Gastrocnemius medialis (tissue), 4 donors: ENCODE measurements around the gene CBFA2T2.

ENCODE experiments used
- POLR2A ChIP-seq, 2 donors: fragments of 450-650 bp; IDR thresholded peaks; one replicate each; pipeline ENCODE4 v1.6.1; 2017; ENCODE audit warnings: antibody characterized with exemption in 2 of 2, mild to moderate bottlenecking in 2 of 2, moderate library complexity in 2 of 2
- TF ChIP-seq, protein P1 (sequence below), 5 experiments: fragments of 450-650 bp in 3 of 5; fragments of 200-600 bp in 2 of 5; sonication (generic) in 2 of 5; IDR thresholded peaks in 4 of 5; conservative IDR thresholded peaks in 1 of 5; 1 replicate in 4 of 5; 2 replicates in 1 of 5; pipeline ENCODE4 v1.5.1; 2016 to 2019; ENCODE audit warnings: antibody characterized with exemption in 5 of 5, mild to moderate bottlenecking in 3 of 5, moderate library complexity in 3 of 5

DNA sequence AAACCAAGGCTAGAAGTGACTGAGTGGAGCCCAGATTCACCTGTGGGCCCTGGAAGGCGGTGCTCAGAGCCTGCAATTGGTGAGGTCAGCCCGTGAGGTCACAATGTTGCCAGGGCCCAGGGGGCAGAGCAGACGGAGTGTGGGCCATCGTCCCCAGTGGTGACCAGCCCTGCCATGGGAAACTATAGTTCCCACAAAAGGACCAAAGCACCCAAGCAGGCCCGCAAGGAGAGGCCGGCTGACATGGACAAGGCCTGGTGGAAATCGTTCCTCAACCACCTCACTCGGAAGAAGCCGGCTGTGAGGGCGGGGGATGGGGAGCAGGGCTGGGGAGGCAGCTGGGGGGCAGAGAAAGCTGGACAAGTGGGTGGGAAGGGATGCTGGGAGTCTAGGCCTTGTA lies 172.3 kb downstream of the CBFA2T2 start, which contains the start of gene C20orf144:
- TF ChIP-seq, protein P1, sequence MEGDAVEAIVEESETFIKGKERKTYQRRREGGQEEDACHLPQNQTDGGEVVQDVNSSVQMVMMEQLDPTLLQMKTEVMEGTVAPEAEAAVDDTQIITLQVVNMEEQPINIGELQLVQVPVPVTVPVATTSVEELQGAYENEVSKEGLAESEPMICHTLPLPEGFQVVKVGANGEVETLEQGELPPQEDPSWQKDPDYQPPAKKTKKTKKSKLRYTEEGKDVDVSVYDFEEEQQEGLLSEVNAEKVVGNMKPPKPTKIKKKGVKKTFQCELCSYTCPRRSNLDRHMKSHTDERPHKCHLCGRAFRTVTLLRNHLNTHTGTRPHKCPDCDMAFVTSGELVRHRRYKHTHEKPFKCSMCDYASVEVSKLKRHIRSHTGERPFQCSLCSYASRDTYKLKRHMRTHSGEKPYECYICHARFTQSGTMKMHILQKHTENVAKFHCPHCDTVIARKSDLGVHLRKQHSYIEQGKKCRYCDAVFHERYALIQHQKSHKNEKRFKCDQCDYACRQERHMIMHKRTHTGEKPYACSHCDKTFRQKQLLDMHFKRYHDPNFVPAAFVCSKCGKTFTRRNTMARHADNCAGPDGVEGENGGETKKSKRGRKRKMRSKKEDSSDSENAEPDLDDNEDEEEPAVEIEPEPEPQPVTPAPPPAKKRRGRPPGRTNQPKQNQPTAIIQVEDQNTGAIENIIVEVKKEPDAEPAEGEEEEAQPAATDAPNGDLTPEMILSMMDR (IDR thresholded peaks at IDR 0.05 in 4 of 5, conservative IDR thresholded peaks at IDR 0.05 in 1 of 5): no peak
- no peak for TF ChIP-seq POLR2A (IDR thresholded peaks at IDR 0.05)
